Tibial nerve (tissue), 4 donors: ENCODE data around the gene MSL2.
"Not testable (repeated sequence)": the region's sequence is repeated elsewhere in the genome, so short reads cannot be mapped to it uniquely, and the experiment has no call there.

Experiments used
- CTCF ChIP-seq, 5 experiments: fragments of 200-600 bp in 3 of 5; fragments of 450-650 bp in 2 of 5; sonication (generic) in 3 of 5; IDR thresholded peaks; one replicate each; pipeline ENCODE4 v1.5.1; 2016 to 2019; ENCODE audit warnings: antibody characterized with exemption in 5 of 5, mild to moderate bottlenecking in 3 of 5, moderate library complexity in 2 of 5
- EP300 ChIP-seq, 2 donors: sonication (generic); formaldehyde crosslinking; IDR thresholded peaks; one replicate each; pipeline ENCODE4 v1.6.1; 2017; ENCODE audit warnings: antibody characterized with exemption in 2 of 2, mild to moderate bottlenecking in 1 of 2
- POLR2A ChIP-seq, 2 donors: fragments of 450-650 bp; IDR thresholded peaks; one replicate each; pipeline ENCODE4 v1.6.1; 2017; ENCODE audit warnings: antibody characterized with exemption in 2 of 2, mild to moderate bottlenecking in 2 of 2, moderate library complexity in 2 of 2

DNA sequence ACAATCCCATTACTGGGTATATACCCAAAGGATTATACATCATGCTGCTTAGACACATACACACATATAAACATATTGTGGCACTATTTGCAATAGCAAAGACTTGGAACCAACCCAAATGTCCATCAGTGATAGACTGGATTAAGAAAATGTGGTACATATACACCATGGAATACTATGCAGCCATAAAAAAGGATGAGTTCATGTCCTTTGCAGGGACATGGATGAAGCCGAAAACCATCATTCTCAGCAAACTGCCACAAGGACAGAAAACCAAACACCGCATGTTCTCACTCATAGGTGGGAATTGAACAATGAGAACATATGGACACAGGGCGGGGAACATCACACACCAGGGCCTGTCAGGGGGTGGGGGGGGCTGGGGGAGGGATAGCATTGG, 64.5 kb downstream of the MSL2 start:
- not testable (repeated sequence) for TF ChIP-seq CTCF, EP300, POLR2A (IDR thresholded peaks at IDR 0.05)
